ENCODE measurements around the gene FBN2.

DNA sequence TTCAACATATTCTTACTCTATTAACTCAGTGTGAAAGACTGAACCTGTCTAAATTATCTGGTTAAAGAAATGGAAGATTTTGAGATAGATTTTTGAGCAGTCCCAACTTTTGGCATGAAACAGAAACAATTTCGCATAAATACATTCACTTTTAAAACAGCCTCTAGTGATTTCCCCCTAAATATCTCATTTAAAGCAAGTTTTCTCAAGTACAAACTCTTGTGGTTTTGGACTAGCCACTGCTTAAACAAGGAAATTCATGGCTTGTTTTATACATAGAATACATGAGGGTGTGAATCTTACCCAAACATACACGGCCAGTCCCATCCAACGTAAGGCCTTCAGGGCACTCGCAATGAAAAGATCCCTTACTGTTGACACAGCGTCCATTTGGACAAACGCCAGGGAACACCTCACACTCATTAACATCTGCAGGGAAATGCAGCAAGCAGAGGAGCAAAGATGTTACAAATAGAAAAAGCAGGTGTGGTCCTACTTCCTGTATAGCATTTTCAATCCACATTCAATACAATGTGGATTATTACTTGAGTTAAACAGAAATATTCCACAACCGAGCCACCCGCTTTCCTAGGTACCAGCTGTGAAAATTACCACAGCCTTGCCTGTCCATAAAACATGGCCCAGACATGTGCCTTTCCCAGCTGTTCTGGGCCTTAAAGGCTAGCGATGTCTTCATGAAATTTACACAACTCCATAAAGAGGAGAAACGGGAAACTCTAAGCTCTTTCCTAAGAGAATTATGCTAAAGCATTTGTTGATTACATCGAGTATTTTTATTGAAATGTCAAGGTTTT is 188.8 kb downstream of the FBN2 start:
- TF ChIP-seq, protein P1, sequence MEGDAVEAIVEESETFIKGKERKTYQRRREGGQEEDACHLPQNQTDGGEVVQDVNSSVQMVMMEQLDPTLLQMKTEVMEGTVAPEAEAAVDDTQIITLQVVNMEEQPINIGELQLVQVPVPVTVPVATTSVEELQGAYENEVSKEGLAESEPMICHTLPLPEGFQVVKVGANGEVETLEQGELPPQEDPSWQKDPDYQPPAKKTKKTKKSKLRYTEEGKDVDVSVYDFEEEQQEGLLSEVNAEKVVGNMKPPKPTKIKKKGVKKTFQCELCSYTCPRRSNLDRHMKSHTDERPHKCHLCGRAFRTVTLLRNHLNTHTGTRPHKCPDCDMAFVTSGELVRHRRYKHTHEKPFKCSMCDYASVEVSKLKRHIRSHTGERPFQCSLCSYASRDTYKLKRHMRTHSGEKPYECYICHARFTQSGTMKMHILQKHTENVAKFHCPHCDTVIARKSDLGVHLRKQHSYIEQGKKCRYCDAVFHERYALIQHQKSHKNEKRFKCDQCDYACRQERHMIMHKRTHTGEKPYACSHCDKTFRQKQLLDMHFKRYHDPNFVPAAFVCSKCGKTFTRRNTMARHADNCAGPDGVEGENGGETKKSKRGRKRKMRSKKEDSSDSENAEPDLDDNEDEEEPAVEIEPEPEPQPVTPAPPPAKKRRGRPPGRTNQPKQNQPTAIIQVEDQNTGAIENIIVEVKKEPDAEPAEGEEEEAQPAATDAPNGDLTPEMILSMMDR (IDR thresholded peaks at IDR 0.05): no peak
- TF ChIP-seq POLR2A (IDR thresholded peaks at IDR 0.05): no peak

Measured in heart left ventricle (tissue), 13 donors.